Spleen (tissue), 11 donors: ENCODE data around the gene CHN1. TPM values are rescaled to one million over a fixed set of nuclear protein-coding genes. Genes with fewer than 3 reads are reported as not detected.

Source experiments
- DNase-seq: peaks from one replicate; pipeline ENCODE4 v3.0.0-alpha.2; 2020
- H3K27ac ChIP-seq, 8 donors: fragments of 200-600 bp; sonication (generic) in 7 of 8; 1 replicate in 4 of 8; 2 replicates in 4 of 8; pipeline versions ENCODE4 v1.5.0 to v1.8.0; 2016 to 2021; ENCODE audit warnings: inconsistent platforms in 4 of 8, mild to moderate bottlenecking in 4 of 8, moderate library complexity in 1 of 8
- H3K27me3 ChIP-seq, 7 donors: fragments of 200-600 bp; sonication (generic) in 6 of 7; replicated peaks in 1 of 7; 1 replicate in 4 of 7; 2 replicates in 3 of 7; pipeline versions ENCODE4 v1.5.0 to v1.8.0; 2016 to 2021; ENCODE audit warnings: inconsistent platforms in 3 of 7, mild to moderate bottlenecking in 1 of 7
- H3K36me3 ChIP-seq, 6 donors: fragments of 200-600 bp; sonication (generic) in 5 of 6; 1 replicate in 4 of 6; 2 replicates in 2 of 6; pipeline versions ENCODE4 v1.5.0 to v1.8.0; 2016 to 2021; ENCODE audit warnings: inconsistent platforms in 2 of 6
- H3K4me1 ChIP-seq, 6 donors: fragments of 200-600 bp; sonication (generic) in 5 of 6; 1 replicate in 3 of 6; 2 replicates in 3 of 6; pipeline versions ENCODE4 v1.5.0 to v1.8.0; 2016 to 2021; ENCODE audit warnings: inconsistent platforms in 3 of 6
- H3K4me3 ChIP-seq, 8 donors: fragments of 200-600 bp; sonication (generic) in 7 of 8; 1 replicate in 4 of 8; 2 replicates in 4 of 8; pipeline versions ENCODE4 v1.5.0 to v1.8.0; 2016 to 2021; ENCODE audit warnings: inconsistent platforms in 4 of 8, mild to moderate bottlenecking in 4 of 8, moderate library complexity in 2 of 8
- H3K9me3 ChIP-seq, 8 donors: fragments of 200-600 bp; sonication (generic) in 7 of 8; 1 replicate in 4 of 8; 2 replicates in 4 of 8; pipeline versions ENCODE4 v1.5.0 to v1.8.0; 2016 to 2021; ENCODE audit warnings: inconsistent platforms in 4 of 8
- CTCF ChIP-seq, 11 experiments: fragments of 200-600 bp in 7 of 11; fragments of 450-650 bp in 4 of 11; sonication (generic) in 4 of 11; IDR thresholded peaks in 8 of 11; conservative IDR thresholded peaks in 3 of 11; 1 replicate in 7 of 11; 2 replicates in 4 of 11; pipeline versions ENCODE4 v1.4.0 to v1.8.0; 2016 to 2021; ENCODE audit warnings: antibody characterized with exemption in 11 of 11, inconsistent platforms in 4 of 11, mild to moderate bottlenecking in 1 of 11
- POLR2A ChIP-seq, 3 donors: fragments of 450-650 bp; IDR thresholded peaks; one replicate each; pipeline ENCODE4 v1.5.1; 2017; ENCODE audit warnings: antibody characterized with exemption in 3 of 3, mild to moderate bottlenecking in 1 of 3
- POLR2AphosphoS5 ChIP-seq, 3 donors: sonication (generic); formaldehyde crosslinking; IDR thresholded peaks; one replicate each; pipeline ENCODE4 v1.5.1; 2017; ENCODE audit warnings: antibody characterized with exemption in 3 of 3
- WGBS, 5 donors: extraction: QIAGEN DNeasy Blood & Tissue Kit in 3 of 5; methylation state at CpG; one replicate each; pipeline versions ENCODE4 v1.1.5 to v1.1.7; 2013 to 2018; 5-methylcytosine and 5-hydroxymethylcytosine counted together
- intact Hi-C: fragments of 100-400 bp; cut with DNase I; formaldehyde crosslinking; loops from one replicate; pipeline ENCODE4 v1.15.0; 2023; ENCODE audit warnings: low total_unique reads
- polyA plus RNA-seq, 3 donors: library from polyadenylated mRNA; stranded (reverse); fragments of 200-250 nt; gene quantifications; one replicate each; pipeline ENCODE4 v1.2.1, GENCODE V29; 2013
- total RNA-seq, 7 donors: library from RNA; depleted of rRNA in 3 of 7; stranded (reverse); fragments of >200 nt in 3 of 7; fragmentation: NEBNext Ultra II Directional in 4 of 7; extraction: Animal tissue kit (Norgen Biotek cat#: 25700) in 4 of 7; gene quantifications; one replicate each; pipeline versions ENCODE4 v1.1.0 to v1.2.1, GENCODE V29; 2016 to 2021
- donor health status: healthy with polysubstance abuse.
- donor health status: DM: no; HTN: no; CAD: no; lungs with moderate emphysema.
- donor health status: DM: no; HTN: no; CAD: no.
- donor health status: Bipolar disorder and iron deficiency.
- donor health status: healthy.
- donor health status: DM: no; HTN: no; CAD: no.
- donor health status: DM: yes; HTN: yes; CAD: no.

Gene CHN1
- total and polyA plus RNA-seq, 10 donors = 5.4 to 14.6 (median 9.7) TPM

GRCh38 chr2:174827371-174828369 is 177.5 kb downstream of the CHN1 start:
- Histone ChIP-seq H3K4me1 (peaks cover 0 to 6% (median 0%) of the 10 kb centered on the region in 6 donors), H3K27me3 (no peaks in the 10 kb centered on the region), H3K4me3 (no peak overlapping the region), H3K36me3 (no peaks in the 10 kb centered on the region), H3K9me3 (no peaks in the 10 kb centered on the region), H3K27ac (peak overlapping the region in 6 of 8 donors; percentile 32 to 65 (median 52))
- DNase-seq = no peak
- no peak for TF ChIP-seq POLR2AphosphoS5 (IDR thresholded peaks at IDR 0.05)
- no peak for TF ChIP-seq POLR2A (IDR thresholded peaks at IDR 0.05)
- TF ChIP-seq CTCF (IDR thresholded peaks at IDR 0.05 in 8 of 11, conservative IDR thresholded peaks at IDR 0.05 in 3 of 11) = no peak
- intact Hi-C loops = no loop called here
- whole genome bisulfite sequencing, 5 donors = 65 to 78% (median 72%) methylated on average over 9 of the region's 9 CpGs

DNA sequence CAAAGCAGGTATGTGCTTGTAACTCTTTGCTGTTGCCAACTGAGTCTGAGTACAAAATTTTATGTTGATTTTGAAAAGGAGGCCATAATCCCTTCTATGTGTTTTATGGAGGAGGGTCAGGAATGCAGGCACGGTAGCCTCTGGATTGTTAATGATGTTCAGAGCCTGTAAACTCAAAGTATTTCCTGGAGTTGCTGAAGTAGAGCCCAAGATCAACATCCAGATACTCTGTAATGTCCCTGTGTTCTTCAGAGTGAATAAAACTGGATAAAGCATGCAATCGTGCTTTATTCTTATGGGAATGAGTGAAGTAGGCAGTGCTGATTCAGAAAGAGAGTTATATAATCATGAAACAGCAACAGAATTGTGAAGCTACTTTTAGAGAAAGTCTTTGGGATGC is 179.1 kb downstream of the CHN1 start:
- H3K27me3 ChIP-seq = no peaks in the 10 kb centered on the region
- no peaks in the 10 kb centered on the region for H3K36me3 ChIP-seq
- no peak overlapping the region for H3K4me3 ChIP-seq
- TF ChIP-seq POLR2A (IDR thresholded peaks at IDR 0.05) (no peak), CTCF (IDR thresholded peaks at IDR 0.05 in 8 of 11, conservative IDR thresholded peaks at IDR 0.05 in 3 of 11) (no peak), POLR2AphosphoS5 (IDR thresholded peaks at IDR 0.05) (no peak)
- peaks cover 0 to 6% (median 0%) of the 10 kb centered on the region in 6 donors for H3K4me1 ChIP-seq
- no peak overlapping the region for H3K27ac ChIP-seq
- 74 to 86% (median 76%) methylated on average over 2 of the region's 2 CpGs for WGBS, 5 donors
- H3K9me3 ChIP-seq = no peaks in the 10 kb centered on the region
- no peak for DNase-seq
- intact Hi-C loops = no loop called here

DNA sequence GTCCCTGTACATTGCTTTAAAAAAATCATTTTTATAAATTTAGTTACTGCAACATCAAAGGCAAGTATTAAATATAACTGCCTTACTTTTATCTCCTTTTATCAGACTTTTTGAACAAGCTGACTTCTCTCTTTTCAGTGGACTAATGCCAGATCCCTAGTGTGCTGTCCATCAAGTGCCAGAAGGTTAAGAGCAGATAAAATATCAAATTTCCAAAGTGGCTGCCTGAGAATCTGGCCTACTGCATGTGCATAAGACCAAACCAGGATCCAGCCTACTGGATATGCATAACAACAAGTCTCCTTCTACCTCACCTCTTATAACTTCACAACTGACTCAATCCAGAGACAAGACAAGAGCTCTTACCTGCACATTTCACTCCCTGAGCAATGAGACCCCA is 181.1 kb downstream of the CHN1 start:
- peaks cover 0 to 3% (median 0%) of the 10 kb centered on the region in 6 donors for H3K36me3 ChIP-seq
- H3K27ac ChIP-seq = no peak overlapping the region
- DNase-seq = no peak
- H3K4me1 ChIP-seq = peaks cover 0 to 6% (median 0%) of the 10 kb centered on the region in 6 donors
- intact Hi-C loops = no loop called here
- H3K27me3 ChIP-seq = no peaks in the 10 kb centered on the region
- H3K9me3 ChIP-seq = no peaks in the 10 kb centered on the region
- H3K4me3 ChIP-seq = no peak overlapping the region
- TF ChIP-seq CTCF (IDR thresholded peaks at IDR 0.05 in 8 of 11, conservative IDR thresholded peaks at IDR 0.05 in 3 of 11) (no peak), POLR2A (IDR thresholded peaks at IDR 0.05) (no peak), POLR2AphosphoS5 (IDR thresholded peaks at IDR 0.05) (no peak)

DNA sequence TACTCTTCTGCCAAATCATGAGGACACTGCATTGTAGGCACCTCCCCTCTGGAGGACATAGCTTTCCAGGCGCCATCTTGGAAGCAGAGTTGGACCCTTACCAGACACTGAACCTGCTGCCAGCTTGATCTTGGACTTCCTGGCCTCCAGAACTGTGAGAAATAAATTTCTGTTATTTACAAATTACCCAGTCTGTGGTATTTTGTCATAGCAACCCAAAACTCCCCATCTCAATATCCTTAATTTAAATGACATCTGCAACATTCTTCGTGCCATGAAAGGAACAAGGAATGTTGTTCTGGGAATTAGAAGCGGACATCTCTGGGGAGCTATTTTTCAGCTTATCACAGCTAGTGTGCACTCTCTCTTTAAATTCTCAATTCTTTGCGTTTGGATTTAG is 183.6 kb downstream of the CHN1 start:
- TF ChIP-seq POLR2AphosphoS5 (IDR thresholded peaks at IDR 0.05) (no peak), CTCF (IDR thresholded peaks at IDR 0.05 in 8 of 11, conservative IDR thresholded peaks at IDR 0.05 in 3 of 11) (no peak), POLR2A (IDR thresholded peaks at IDR 0.05) (no peak)
- 81 to 96% (median 90%) methylated on average over 4 of the region's 4 CpGs for WGBS, 5 donors
- no peak overlapping the region for H3K27ac ChIP-seq
- DNase-seq = no peak
- no peaks in the 10 kb centered on the region for H3K9me3 ChIP-seq
- no peaks in the 10 kb centered on the region for H3K27me3 ChIP-seq
- H3K36me3 ChIP-seq = peaks cover 0 to 3% (median 0%) of the 10 kb centered on the region in 6 donors
- H3K4me1 ChIP-seq = no peaks in the 10 kb centered on the region
- intact Hi-C loops = no loop called here
- H3K4me3 ChIP-seq = no peak overlapping the region
